Thyroid gland (tissue), 4 donors: ENCODE results near the gene SLC25A21. TPM values are rescaled to one million over a fixed set of nuclear protein-coding genes. Genes with fewer than 3 reads are reported as not detected.
A peak's percentile ranks its signal among the peaks of the same experiment; 100 is the strongest.

ENCODE experiments used
- DNase-seq, 2 donors: peaks; one replicate each; pipeline ENCODE4 v3.0.0-alpha.2; 2019
- H3K27ac ChIP-seq, 3 donors: fragments of 200-600 bp; sonication (generic); 1 replicate in 2 of 3; 2 replicates in 1 of 3; pipeline ENCODE4 v1.5.1; 2016 to 2019; ENCODE audit warnings: mild to moderate bottlenecking in 1 of 3, moderate library complexity in 1 of 3
- H3K27me3 ChIP-seq: fragments of 200-600 bp; sonication (generic); one replicate; pipeline ENCODE4 v1.5.1; 2019
- H3K36me3 ChIP-seq, 2 donors: fragments of 200-600 bp; sonication (generic); one replicate each; pipeline ENCODE4 v1.5.1; 2016 to 2019
- H3K4me1 ChIP-seq, 2 donors: fragments of 200-600 bp; sonication (generic); one replicate each; pipeline ENCODE4 v1.5.1; 2017 to 2019
- H3K4me3 ChIP-seq, 3 donors: fragments of 200-600 bp; sonication (generic); replicated peaks in 1 of 3; 1 replicate in 2 of 3; 2 replicates in 1 of 3; pipeline ENCODE4 v1.5.1; 2016; ENCODE audit warnings: mild to moderate bottlenecking in 1 of 3
- H3K9me3 ChIP-seq: fragments of 200-600 bp; sonication (generic); one replicate; pipeline ENCODE4 v1.5.1; 2017
- CTCF ChIP-seq, 6 experiments: fragments of 200-600 bp in 3 of 6; fragments of 450-650 bp in 3 of 6; sonication (generic) in 3 of 6; IDR thresholded peaks; one replicate each; pipeline ENCODE4 v1.5.1; 2016 to 2019; ENCODE audit warnings: antibody characterized with exemption in 6 of 6, mild to moderate bottlenecking in 2 of 6, inconsistent platforms in 1 of 6, moderate library complexity in 1 of 6
- POLR2A ChIP-seq, 2 donors: fragments of 450-650 bp; IDR thresholded peaks; one replicate each; pipeline ENCODE4 v1.6.1; 2017; ENCODE audit warnings: antibody characterized with exemption in 2 of 2, mild to moderate bottlenecking in 2 of 2, moderate library complexity in 1 of 2
- WGBS, 2 donors: methylation state at CpG; one replicate each; pipeline ENCODE4 v1.1.5; 2017; 5-methylcytosine and 5-hydroxymethylcytosine counted together
- intact Hi-C: fragments of 100-400 bp; cut with DNase I; formaldehyde crosslinking; loops from one replicate; pipeline ENCODE4 v1.15.1; 2023
- total RNA-seq, 4 donors: library from RNA; depleted of rRNA; stranded (reverse); fragments of >200 nt; gene quantifications; one replicate each; pipeline ENCODE4 v1.2.3, GENCODE V29; 2016

The SLC25A21 gene
- total RNA-seq, 4 donors from 2014 or later: 0.29 to 1.4 (median 0.60) TPM

GRCh38 chr14:36664322-36665193 is 507.8 kb downstream of the SLC25A21 start:
- WGBS, 2 donors: 37 to 57% methylated on average over 9 of the region's 9 CpGs
- intact Hi-C loops: no loop called here
- Histone ChIP-seq H3K4me3 (no peak overlapping the region), H3K27ac (no peak overlapping the region), H3K36me3 (no peaks in the 10 kb centered on the region), H3K4me1 (peaks cover 31 to 34% of the 10 kb centered on the region in 2 donors), H3K27me3 (peaks cover 52% of the 10 kb centered on the region), H3K9me3 (no peaks in the 10 kb centered on the region)
- no peak for DNase-seq
- TF ChIP-seq CTCF (IDR thresholded peaks at IDR 0.05) (no peak), POLR2A (IDR thresholded peaks at IDR 0.05) (no peak)

- H3K4me1 ChIP-seq: peaks cover 31 to 39% of the 10 kb centered on the region in 2 donors
- H3K27ac ChIP-seq: no peak overlapping the region
- H3K27me3 ChIP-seq: peaks cover 61% of the 10 kb centered on the region
- TF ChIP-seq CTCF (IDR thresholded peaks at IDR 0.05): no peak
- no peak for TF ChIP-seq POLR2A (IDR thresholded peaks at IDR 0.05)
- peak; percentile 33 to 44 for DNase-seq
- intact Hi-C loops: no loop called here
- no peak overlapping the region for H3K4me3 ChIP-seq
- H3K36me3 ChIP-seq: no peaks in the 10 kb centered on the region
- WGBS, 2 donors: 7 to 16% methylated on average over 32 to 33 of the region's 39 CpGs
- H3K9me3 ChIP-seq: no peaks in the 10 kb centered on the region
These were observed 508.7 kb downstream of the SLC25A21 start for GRCh38 chr14:36663404-36664321.

- Histone ChIP-seq H3K4me1 (peaks cover 35 to 48% of the 10 kb centered on the region in 2 donors), H3K27me3 (peaks cover 69% of the 10 kb centered on the region), H3K4me3 (peak overlapping the region in 1 of 3 donors; percentile 29), H3K9me3 (no peaks in the 10 kb centered on the region), H3K27ac (no peak overlapping the region), H3K36me3 (no peaks in the 10 kb centered on the region)
- DNase-seq: peak; percentile 69 to 70
- 3 to 11% methylated on average over 11 to 37 of the region's 71 CpGs for WGBS, 2 donors
- intact Hi-C loops: no loop called here
- TF ChIP-seq POLR2A (IDR thresholded peaks at IDR 0.05) (no peak), CTCF (IDR thresholded peaks at IDR 0.05) (peak in 1 of 6 experiments; percentile 17)
These were observed 509.6 kb downstream of the SLC25A21 start for GRCh38 chr14:36662543-36663403.

GRCh38 chr14:36662258-36662542 is 510.2 kb downstream of the SLC25A21 start:
- TF ChIP-seq POLR2A (IDR thresholded peaks at IDR 0.05) (no peak), CTCF (IDR thresholded peaks at IDR 0.05) (no peak)
- peak overlapping the region in 2 of 3 donors; percentile 16 to 29 for H3K4me3 ChIP-seq
- H3K4me1 ChIP-seq: peaks cover 41 to 53% of the 10 kb centered on the region in 2 donors
- intact Hi-C loops: no loop called here
- H3K27ac ChIP-seq: no peak overlapping the region
- 3 to 4% methylated on average over 11 of the region's 11 CpGs for WGBS, 2 donors
- H3K9me3 ChIP-seq: no peaks in the 10 kb centered on the region
- no peaks in the 10 kb centered on the region for H3K36me3 ChIP-seq
- H3K27me3 ChIP-seq: peaks cover 68% of the 10 kb centered on the region
- no peak for DNase-seq
